ENCODE measurements around the gene MT3. TPM values are rescaled to one million over a fixed set of nuclear protein-coding genes. Genes with fewer than 3 reads are reported as not detected.

Gene MT3
- total and polyA plus RNA-seq, 2 of the 8 experiments (the other 6 are each of a cell fraction or from before 2014, with no cell fraction given): 0.17 TPM; not detected in 1

DNA sequence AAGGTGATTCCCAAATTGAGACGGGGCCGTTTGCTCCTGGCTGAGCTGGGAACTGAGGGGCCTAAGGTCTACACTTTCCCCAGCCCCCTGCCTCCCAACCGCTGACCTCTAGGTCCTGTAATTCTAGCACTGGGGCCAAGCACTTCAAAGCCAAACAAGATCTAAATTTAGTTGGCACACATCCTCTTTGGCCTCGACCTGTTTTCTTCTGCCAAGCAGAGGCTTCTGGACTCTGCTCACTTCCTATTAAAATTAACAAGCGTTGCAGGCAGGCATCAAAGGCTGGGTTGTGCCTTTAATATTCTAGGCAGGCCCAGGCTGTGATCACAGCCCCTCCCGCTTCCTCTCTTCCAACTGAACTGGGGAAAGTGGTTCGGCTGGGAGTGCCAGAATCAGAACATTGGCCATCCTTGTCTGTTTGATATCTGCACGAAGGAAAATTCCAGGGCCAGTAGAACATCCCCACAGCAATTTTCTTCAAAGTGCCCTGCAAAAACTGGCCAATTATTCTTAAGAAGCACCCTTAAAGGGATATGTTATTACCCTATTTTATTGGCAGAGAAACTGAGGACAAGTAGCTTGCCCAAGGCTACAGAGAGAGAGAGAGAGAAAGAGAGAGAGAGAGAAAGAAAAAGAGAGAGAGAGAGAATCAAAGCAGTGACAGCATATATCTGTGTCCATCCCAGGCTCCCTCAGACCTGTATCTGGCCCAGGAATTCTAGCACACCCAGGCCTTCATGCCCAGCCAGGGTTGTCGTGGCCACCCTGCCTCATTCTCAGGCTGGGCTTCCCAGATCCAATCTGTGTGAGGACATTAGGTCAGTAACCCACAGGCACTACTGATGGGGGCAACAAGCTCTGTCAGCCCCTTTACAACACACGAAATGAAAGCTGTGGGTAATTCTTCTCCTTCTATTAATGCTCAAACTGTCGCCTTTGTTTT lies 37.3 kb upstream of the MT3 start (continued):
- TF ChIP-seq, protein P1, sequence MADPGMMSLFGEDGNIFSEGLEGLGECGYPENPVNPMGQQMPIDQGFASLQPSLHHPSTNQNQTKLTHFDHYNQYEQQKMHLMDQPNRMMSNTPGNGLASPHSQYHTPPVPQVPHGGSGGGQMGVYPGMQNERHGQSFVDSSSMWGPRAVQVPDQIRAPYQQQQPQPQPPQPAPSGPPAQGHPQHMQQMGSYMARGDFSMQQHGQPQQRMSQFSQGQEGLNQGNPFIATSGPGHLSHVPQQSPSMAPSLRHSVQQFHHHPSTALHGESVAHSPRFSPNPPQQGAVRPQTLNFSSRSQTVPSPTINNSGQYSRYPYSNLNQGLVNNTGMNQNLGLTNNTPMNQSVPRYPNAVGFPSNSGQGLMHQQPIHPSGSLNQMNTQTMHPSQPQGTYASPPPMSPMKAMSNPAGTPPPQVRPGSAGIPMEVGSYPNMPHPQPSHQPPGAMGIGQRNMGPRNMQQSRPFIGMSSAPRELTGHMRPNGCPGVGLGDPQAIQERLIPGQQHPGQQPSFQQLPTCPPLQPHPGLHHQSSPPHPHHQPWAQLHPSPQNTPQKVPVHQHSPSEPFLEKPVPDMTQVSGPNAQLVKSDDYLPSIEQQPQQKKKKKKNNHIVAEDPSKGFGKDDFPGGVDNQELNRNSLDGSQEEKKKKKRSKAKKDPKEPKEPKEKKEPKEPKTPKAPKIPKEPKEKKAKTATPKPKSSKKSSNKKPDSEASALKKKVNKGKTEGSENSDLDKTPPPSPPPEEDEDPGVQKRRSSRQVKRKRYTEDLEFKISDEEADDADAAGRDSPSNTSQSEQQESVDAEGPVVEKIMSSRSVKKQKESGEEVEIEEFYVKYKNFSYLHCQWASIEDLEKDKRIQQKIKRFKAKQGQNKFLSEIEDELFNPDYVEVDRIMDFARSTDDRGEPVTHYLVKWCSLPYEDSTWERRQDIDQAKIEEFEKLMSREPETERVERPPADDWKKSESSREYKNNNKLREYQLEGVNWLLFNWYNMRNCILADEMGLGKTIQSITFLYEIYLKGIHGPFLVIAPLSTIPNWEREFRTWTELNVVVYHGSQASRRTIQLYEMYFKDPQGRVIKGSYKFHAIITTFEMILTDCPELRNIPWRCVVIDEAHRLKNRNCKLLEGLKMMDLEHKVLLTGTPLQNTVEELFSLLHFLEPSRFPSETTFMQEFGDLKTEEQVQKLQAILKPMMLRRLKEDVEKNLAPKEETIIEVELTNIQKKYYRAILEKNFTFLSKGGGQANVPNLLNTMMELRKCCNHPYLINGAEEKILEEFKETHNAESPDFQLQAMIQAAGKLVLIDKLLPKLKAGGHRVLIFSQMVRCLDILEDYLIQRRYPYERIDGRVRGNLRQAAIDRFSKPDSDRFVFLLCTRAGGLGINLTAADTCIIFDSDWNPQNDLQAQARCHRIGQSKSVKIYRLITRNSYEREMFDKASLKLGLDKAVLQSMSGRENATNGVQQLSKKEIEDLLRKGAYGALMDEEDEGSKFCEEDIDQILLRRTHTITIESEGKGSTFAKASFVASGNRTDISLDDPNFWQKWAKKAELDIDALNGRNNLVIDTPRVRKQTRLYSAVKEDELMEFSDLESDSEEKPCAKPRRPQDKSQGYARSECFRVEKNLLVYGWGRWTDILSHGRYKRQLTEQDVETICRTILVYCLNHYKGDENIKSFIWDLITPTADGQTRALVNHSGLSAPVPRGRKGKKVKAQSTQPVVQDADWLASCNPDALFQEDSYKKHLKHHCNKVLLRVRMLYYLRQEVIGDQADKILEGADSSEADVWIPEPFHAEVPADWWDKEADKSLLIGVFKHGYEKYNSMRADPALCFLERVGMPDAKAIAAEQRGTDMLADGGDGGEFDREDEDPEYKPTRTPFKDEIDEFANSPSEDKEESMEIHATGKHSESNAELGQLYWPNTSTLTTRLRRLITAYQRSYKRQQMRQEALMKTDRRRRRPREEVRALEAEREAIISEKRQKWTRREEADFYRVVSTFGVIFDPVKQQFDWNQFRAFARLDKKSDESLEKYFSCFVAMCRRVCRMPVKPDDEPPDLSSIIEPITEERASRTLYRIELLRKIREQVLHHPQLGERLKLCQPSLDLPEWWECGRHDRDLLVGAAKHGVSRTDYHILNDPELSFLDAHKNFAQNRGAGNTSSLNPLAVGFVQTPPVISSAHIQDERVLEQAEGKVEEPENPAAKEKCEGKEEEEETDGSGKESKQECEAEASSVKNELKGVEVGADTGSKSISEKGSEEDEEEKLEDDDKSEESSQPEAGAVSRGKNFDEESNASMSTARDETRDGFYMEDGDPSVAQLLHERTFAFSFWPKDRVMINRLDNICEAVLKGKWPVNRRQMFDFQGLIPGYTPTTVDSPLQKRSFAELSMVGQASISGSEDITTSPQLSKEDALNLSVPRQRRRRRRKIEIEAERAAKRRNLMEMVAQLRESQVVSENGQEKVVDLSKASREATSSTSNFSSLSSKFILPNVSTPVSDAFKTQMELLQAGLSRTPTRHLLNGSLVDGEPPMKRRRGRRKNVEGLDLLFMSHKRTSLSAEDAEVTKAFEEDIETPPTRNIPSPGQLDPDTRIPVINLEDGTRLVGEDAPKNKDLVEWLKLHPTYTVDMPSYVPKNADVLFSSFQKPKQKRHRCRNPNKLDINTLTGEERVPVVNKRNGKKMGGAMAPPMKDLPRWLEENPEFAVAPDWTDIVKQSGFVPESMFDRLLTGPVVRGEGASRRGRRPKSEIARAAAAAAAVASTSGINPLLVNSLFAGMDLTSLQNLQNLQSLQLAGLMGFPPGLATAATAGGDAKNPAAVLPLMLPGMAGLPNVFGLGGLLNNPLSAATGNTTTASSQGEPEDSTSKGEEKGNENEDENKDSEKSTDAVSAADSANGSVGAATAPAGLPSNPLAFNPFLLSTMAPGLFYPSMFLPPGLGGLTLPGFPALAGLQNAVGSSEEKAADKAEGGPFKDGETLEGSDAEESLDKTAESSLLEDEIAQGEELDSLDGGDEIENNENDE (IDR thresholded peaks at IDR 0.05; ENCODE audit: insufficient replicate concordance, low read length): no peak

All from H1 (cell line).